Stimulated activated CD4-positive, alpha-beta T cell treated with anti-CD3 and anti-CD28 coated beads, Interleukin-2, amount 100 ng/mL, for 4 hours (primary cell): ENCODE results near the gene CSNK1G2.

ENCODE experiments used
- DNase-seq: peaks from one replicate; pipeline ENCODE4 v3.0.0-alpha.2; 2020; ENCODE audit warnings: low read depth

The CSNK1G2 gene

GRCh38 chr19:1918975-1919374 lies 22.0 kb upstream of the CSNK1G2 start:
- no peak for DNase-seq

GRCh38 chr19:1920644-1921043 lies 20.3 kb upstream of the CSNK1G2 start:
- DNase-seq: no peak

- DNase-seq: no peak
Measured at GRCh38 chr19:1921326-1921725, 19.6 kb upstream of the CSNK1G2 start.

GRCh38 chr19:1921825-1922224 lies 19.1 kb upstream of the CSNK1G2 start:
- no peak for DNase-seq

- DNase-seq: no peak
Measured at GRCh38 chr19:1922803-1923202, 18.2 kb upstream of the CSNK1G2 start.

- peak; percentile 32 for DNase-seq
Measured at GRCh38 chr19:1923319-1923718, 17.7 kb upstream of the CSNK1G2 start.

- no peak for DNase-seq
Measured at GRCh38 chr19:1924320-1924961, 16.5 kb upstream of the CSNK1G2 start.

GRCh38 chr19:1925544-1925943 lies 15.4 kb upstream of the CSNK1G2 start:
- no peak for DNase-seq

- peak; percentile 77 for DNase-seq
Measured at GRCh38 chr19:1929021-1929742, 11.8 kb upstream of the CSNK1G2 start.

GRCh38 chr19:1931445-1931844 lies 9.5 kb upstream of the CSNK1G2 start:
- DNase-seq: no peak

GRCh38 chr19:1932395-1932794 lies 8.6 kb upstream of the CSNK1G2 start:
- no peak for DNase-seq

GRCh38 chr19:1933244-1933643 lies 7.7 kb upstream of the CSNK1G2 start:
- DNase-seq: no peak

GRCh38 chr19:1933942-1934341 lies 7.0 kb upstream of the CSNK1G2 start:
- DNase-seq: no peak

- no peak for DNase-seq
Measured at GRCh38 chr19:1935484-1936208, 5.3 kb upstream of the CSNK1G2 start.

GRCh38 chr19:1936430-1936829 lies 4.5 kb upstream of the CSNK1G2 start:
- DNase-seq: no peak

- DNase-seq: no peak
Measured at GRCh38 chr19:1936916-1937610, 3.9 kb upstream of the CSNK1G2 start.

GRCh38 chr19:1938071-1938470 lies 2.9 kb upstream of the CSNK1G2 start:
- no peak for DNase-seq

GRCh38 chr19:1942078-1942933 lies 1.3 kb downstream of the CSNK1G2 start:
- peak; percentile 46 for DNase-seq

- DNase-seq: no peak
Measured at GRCh38 chr19:1942934-1943555, 2.1 kb downstream of the CSNK1G2 start.

GRCh38 chr19:1943661-1944087 lies 2.7 kb downstream of the CSNK1G2 start:
- DNase-seq: no peak
